OCI-LY3 (cell line): Measurements from ENCODE around the gene WWTR1.

Experiments used
- CTCF ChIP-seq: fragments of 200-600, 300-600 bp; sonication (generic); IDR thresholded peaks from 2 replicates; pipeline ENCODE4 v1.5.1; 2014; ENCODE audit warnings: antibody characterized with exemption, low read length, low read depth
- EZH2phosphoT487 ChIP-seq: fragments of 200-600 bp; shearing (Covaris generic); IDR thresholded peaks from 2 replicates; pipeline ENCODE4 v1.6.1; 2018; ENCODE audit warnings: antibody characterized with exemption, mixed run types, low read depth

DNA sequence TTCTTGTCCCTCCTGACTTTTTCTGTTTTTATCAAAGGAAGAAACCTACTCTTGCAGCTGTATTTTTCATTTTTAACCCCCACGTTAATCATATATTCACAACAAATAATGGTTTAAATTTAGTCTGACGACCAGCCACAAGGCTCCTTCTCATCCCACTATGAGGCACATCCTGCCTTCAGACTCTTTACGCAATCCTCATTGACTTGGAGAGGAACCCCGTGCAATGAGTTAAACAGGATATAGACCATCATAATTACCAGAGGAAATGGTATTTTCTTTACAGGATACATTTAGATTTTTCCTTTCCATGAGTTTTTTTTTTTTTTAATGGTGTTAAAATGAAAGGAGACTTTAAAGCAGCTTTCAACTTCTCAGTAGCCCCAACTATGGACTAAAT lies 68.5 kb downstream of the WWTR1 start:
- TF ChIP-seq CTCF (no peak), EZH2phosphoT487 (no peak)
